ENCODE measurements around the gene APRT.
"Not testable (repeated sequence)": the region's sequence is repeated elsewhere in the genome, so short reads cannot be mapped to it uniquely, and the experiment has no call there.

APRT gene

DNA sequence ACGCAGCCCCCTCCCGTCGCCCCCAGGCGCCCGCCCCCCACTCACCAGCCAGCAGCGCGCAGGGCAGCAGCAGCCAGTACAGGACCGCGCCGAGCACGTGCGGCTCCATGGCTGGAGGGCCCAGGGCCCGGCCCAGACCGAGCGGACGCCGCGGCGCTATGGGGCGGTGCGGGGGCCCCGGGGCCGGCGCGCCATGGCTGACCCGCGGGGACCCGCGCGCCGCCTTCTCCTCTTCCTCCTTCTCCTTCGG is 26.9 kb downstream of the APRT start:
- no peak for DNase-seq

DNA sequence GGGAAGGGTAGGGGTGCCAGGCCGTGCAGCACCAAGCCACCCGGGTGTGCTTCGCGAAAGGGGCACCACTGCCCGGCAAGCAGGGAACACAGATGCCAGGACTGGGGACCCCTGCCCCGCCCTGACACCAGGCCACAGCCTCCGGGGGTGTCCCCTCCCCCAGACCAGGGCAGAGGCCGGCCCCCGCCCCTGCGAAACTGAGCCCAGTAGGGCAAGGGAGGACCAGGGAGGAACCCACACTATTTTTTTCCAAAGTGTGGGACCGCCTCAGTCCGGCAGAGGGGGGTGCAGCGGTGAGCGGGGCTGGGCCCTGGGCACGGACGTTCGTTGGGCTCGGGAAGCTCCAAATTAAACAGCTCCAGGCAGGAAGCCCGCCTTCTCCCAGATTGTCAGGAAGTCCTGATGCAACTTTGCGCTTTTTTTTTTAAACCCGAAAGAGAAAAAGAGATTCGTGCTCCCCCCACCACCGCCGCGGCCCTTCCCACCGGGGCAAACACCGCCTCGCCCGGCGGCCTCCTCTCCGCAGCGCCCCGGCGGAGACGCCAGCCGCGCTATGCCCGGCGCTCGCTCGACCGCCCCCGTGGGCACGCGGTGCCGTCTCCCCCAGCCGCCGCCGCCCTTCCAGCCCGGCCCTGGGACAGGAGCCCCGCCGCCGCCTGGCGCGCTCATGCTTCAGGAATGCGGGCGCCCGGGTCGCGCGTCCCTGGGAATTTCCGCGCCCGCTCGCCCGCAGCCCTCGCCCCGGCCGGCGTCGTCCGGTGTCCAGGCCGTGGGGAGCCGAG is 27.5 kb downstream of the APRT start:
- DNase-seq, result no peak

- DNase-seq, result no peak
These were observed 28.2 kb downstream of the APRT start for GRCh38 chr16:88783391-88784073.

DNA sequence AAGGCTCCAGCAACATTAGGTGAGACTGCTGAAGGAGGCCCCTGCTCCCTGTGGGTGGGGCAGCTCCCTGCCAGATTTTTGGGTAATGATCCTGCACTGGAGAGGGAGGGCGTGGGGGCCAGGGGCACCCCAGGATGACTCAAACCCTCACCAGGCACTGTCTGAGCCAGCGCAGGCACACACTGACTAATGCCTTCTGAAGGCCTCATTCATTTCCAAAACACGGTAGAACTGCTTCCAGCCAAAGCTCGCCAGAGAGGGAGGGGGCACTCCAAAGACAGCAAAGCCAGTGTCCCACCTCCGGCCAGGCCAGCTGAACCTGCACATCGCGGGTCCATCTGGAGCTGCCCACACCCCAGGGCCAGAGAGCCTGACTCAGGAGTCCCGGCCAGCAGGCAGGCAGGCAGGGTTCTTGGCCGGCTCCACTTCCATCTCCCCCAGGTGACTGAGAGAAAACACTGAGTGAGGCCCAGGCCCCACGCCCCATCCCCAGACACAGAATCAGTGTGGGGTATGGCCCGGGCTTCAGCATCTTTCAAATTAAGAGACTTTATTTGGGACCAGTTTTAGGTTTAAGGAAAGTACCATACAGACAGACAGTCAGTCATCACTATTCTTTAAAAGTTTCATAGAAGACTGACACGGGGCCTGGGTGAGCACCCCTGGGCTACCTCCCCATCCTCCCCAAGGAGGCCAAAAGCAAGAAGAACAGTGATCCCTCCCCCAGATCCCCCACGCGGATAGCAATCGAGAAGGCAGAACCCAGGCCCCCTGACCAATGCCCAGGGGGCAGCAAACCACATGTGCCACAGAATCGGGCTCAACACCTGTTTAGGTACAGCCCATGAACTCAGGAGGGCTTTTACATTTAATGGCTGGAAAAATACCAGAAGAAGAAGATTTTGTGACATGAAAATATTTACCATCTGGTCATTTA is 29.0 kb downstream of the APRT start:
- no peak for DNase-seq

- DNase-seq, result no peak
These were observed 30.3 kb downstream of the APRT start for GRCh38 chr16:88781140-88782077.

GRCh38 chr16:88780142-88781062 is 31.3 kb downstream of the APRT start:
- no peak for DNase-seq

DNA sequence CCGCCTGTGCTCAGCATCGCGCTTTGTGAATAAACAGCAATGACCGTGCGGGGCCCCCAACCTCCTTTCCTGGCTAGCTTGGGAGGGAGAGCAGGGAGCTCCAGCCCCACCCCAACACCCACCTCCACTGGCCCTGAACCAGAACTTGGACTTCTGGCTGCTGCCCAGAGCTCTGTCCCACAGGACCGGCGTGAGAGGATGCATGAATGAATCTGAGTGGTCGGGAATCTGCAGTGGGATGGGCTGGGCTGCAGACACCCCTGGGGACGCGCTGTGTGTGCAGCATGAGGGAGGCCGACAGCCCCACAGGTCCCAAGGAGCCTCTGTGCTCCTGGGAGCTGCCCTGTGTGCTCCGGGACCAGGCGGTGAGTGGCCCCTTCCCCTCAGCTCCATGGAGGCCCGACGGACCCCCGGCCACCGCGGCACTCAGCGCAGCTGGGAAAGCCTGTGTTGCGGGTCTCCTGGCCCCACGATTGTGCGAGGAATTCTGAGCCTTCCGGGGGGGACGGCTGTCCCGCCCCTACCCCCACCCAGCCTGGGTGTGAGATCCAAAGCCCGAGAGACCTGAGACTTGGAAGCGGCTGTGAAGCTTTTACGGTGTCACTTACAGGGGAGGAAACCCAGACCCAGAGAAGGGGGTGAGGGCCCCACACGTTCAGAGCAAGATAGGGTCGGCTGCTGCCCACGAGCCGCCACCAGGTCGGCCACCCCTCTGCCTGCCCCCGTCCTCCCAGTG is 32.2 kb downstream of the APRT start:
- DNase-seq, result no peak

DNA sequence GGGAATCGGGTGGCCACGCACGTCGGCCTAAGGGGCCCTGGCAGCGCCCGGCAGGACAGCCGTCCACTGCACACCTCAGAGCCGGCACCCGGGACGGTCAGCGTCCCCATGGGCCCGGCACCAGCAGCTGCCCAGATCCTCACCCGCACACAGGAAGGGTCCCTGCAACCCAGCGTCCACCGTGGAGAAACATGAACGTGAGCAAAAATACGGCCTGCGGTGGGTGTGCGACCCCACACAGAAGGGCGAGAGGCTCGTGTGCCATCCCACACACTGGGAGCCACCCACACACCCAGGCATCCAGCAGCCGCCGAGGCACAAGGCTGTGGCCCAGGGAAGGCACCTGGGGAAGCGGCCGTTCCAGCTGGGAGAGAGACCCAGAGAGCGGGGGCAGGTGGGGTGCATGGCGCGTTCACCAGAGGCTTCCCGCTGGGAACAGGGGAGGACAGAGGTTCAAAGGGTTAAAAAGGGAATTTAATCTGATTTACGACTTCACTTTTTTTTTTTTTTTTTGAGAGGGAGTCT is 33.1 kb downstream of the APRT start:
- no peak for DNase-seq

DNA sequence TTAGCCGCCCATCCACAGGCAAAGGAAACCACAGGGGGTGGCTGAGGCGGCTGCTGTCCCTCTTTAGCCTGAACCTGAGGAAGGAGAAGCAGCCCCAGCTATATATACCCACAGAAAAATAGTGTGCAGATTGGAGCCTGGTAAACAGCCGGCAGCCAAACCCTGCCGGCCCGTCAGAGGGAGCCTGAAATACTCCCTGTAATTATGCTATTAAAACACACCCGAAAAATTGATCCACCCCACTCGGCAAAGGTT is 33.5 kb downstream of the APRT start:
- DNase-seq, result no peak

GRCh38 chr16:88777471-88778270 is 34.1 kb downstream of the APRT start:
- no peak for DNase-seq

DNA sequence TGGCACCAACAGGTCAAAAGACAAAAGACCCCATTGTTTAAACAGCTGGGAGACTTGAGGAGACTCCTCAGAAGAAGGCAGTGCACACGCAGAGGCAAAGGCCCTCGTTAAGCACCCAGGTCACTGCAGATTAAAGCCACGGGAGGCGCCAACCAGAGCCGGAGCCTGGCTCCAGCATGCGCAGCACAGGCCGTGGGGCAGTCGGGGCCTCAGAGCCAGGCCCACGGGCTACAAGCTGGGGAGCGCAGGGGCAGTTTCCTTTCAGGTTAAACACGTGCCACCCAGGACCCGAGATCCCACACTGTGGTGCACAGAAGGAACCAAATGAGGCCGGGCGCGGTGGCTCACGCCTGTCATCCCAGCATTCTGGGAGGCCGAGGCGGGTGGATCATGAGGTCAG is 35.9 kb downstream of the APRT start:
- no peak for DNase-seq

GRCh38 chr16:88774544-88775393 is 37.0 kb downstream of the APRT start:
- no peak for DNase-seq

DNA sequence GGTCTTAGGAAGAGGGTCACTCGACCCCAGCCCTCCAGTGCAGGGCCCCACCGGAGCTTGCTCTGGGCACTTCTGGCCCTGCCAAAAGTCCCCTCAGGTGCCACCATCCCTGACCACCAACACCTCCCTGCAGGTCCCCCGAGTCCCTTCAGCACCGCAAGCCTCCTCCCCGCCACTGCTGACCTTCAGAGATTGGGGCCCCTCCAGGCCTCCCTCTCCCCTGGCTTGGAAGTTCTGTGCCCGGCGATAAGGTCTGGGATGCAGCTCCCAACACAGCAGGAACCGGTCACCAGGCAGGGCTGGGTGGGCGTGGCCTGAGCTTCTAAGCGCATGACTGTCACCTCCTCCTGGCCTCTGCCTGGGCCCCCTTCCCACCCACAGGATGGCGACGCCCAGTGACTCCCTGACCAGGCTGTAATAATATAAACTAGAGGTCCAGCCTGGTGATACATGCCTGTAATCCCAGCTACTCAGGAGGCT is 37.9 kb downstream of the APRT start:
- DNase-seq, result no peak

GRCh38 chr16:88772871-88773811 is 38.6 kb downstream of the APRT start:
- DNase-seq, result no peak

GRCh38 chr16:88771781-88772180 is 39.9 kb downstream of the APRT start:
- DNase-seq, result not testable (repeated sequence)

- DNase-seq, result no peak
These were observed 40.4 kb downstream of the APRT start for GRCh38 chr16:88771294-88771772.

Data from NCI-H1092 (cell line).